NCI-H187 (cell line): ENCODE results near the gene ASGR2.

Experiments used
- DNase-seq, 2 experiments: peaks; one replicate each; lab custom pipeline; 2025; lab: John Stamatoyannopoulos, UW

The ASGR2 gene

GRCh38 chr17:7060165-7060891 lies 54.3 kb downstream of the ASGR2 start:
- DNase-seq: no peak

- no peak for DNase-seq
Measured at GRCh38 chr17:7058831-7059447, 55.7 kb downstream of the ASGR2 start.

GRCh38 chr17:7056386-7056785 lies 58.2 kb downstream of the ASGR2 start:
- no peak for DNase-seq
